NCI-H1694 (cell line): ENCODE data around the gene FER.

Experiments used
- DNase-seq: peaks from one replicate; lab custom pipeline; 2025; lab: John Stamatoyannopoulos, UW

FER gene

GRCh38 chr5:109242518-109242917 lies 494.8 kb downstream of the FER start:
- no peak for DNase-seq

GRCh38 chr5:109246395-109246794 lies 498.7 kb downstream of the FER start:
- no peak for DNase-seq
